ENCODE data around the gene RIOK1. TPM values are rescaled to one million over a fixed set of nuclear protein-coding genes. Genes with fewer than 3 reads are reported as not detected.

Gene RIOK1
- total and polyA plus RNA-seq, 2 of the 8 experiments (the other 6 are each of a cell fraction or from before 2014, with no cell fraction given): 11.8 to 26.9 TPM

DNA sequence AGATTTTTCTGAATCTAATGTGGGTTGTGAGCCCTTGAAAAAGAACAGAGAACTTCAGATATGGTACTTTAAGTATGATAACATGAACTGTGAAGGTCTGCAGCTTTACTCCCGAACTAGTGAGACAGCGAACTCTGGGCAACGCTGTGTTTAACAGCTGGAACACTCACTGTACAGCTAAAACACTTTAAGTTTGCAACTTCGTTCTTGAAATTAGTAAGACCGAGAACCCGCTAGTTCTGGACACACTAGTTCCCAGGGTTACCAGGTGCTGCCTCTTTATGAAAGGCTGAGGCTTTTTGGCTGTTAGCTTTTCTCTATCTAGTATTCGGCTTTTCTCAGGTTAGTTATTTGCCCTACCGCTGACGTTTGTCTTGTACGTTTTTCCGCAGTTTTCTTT is 52.9 kb downstream of the RIOK1 start (continued):
- TF ChIP-seq MAFK (IDR thresholded peaks at IDR 0.05; ENCODE audit: low read depth, low read length) (no peak), POLR2AphosphoS5 (IDR thresholded peaks at IDR 0.05; ENCODE audit: low read depth, low read length) (no peak), RAD21 (IDR thresholded peaks at IDR 0.05 in 1 of 2, conservative IDR thresholded peaks at IDR 0.05 in 1 of 2; ENCODE audit: low read depth in 2 of 2, low read length in 2 of 2) (no peak), CTBP2 (IDR thresholded peaks at IDR 0.05; ENCODE audit: borderline replicate concordance, insufficient read depth, insufficient read length, low read length) (no peak)

All from H1 (cell line).